Subcutaneous adipose tissue (tissue), 4 donors: Measurements from ENCODE around the gene FERMT2. TPM values are rescaled to one million over a fixed set of nuclear protein-coding genes. Genes with fewer than 3 reads are reported as not detected.

Source experiments
- CTCF ChIP-seq: fragments of 450-650 bp; IDR thresholded peaks from one replicate; pipeline ENCODE4 v1.5.1; 2016; ENCODE audit warnings: low read depth, mild to moderate bottlenecking, control low read depth, antibody characterized with exemption, moderate library complexity
- total RNA-seq, 4 donors: library from RNA; depleted of rRNA; stranded (reverse); fragments of >200 nt; gene quantifications; one replicate each; pipeline ENCODE4 v1.1.0, GENCODE V29; 2016

Gene FERMT2
- total RNA-seq, 4 donors from 2014 or later, result 154 to 252 (median 206) TPM

- TF ChIP-seq CTCF, result no peak
Observed at GRCh38 chr14:52937869-52938268, 13.0 kb downstream of the FERMT2 start.

GRCh38 chr14:52937306-52937705, 13.5 kb downstream of the FERMT2 start:
- no peak for TF ChIP-seq CTCF

GRCh38 chr14:52936437-52936836, 14.4 kb downstream of the FERMT2 start:
- TF ChIP-seq CTCF, result no peak

- TF ChIP-seq CTCF, result no peak
Observed at GRCh38 chr14:52935833-52936232, 15.0 kb downstream of the FERMT2 start.

GRCh38 chr14:52934762-52935161, 16.1 kb downstream of the FERMT2 start:
- no peak for TF ChIP-seq CTCF

GRCh38 chr14:52929192-52929807, 21.6 kb downstream of the FERMT2 start:
- TF ChIP-seq CTCF, result no peak

- TF ChIP-seq CTCF, result no peak
Observed at GRCh38 chr14:52926953-52927352, 23.9 kb downstream of the FERMT2 start.
